ENCODE measurements around the gene ELK4.

GRCh38 chr1:205585169-205585834 is 46.5 kb downstream of the ELK4 start:
- TF ChIP-seq CTCF (IDR thresholded peaks at IDR 0.05; ENCODE audit: insufficient read depth, low read length) (no peak), POLR2AphosphoS5 (IDR thresholded peaks at IDR 0.05; ENCODE audit: low read depth) (no peak), REST (IDR thresholded peaks at IDR 0.05; ENCODE audit: insufficient replicate concordance, low read depth) (no peak), GABPA (IDR thresholded peaks at IDR 0.05; ENCODE audit: low read depth) (no peak)

All from HL-60 (cell line).